Glomerular visceral epithelial cell (primary cell): Measurements from ENCODE around the gene C4orf46.
A peak's percentile ranks its signal among the peaks of the same experiment; 100 is the strongest.
"Not testable (repeated sequence)": the region's sequence is repeated elsewhere in the genome, so short reads cannot be mapped to it uniquely, and the experiment has no call there.

Experiments
- DNase-seq: peaks from one replicate; pipeline ENCODE4 v3.0.0-alpha.2; 2016; ENCODE audit errors: extremely low spot score

The C4orf46 gene

DNA sequence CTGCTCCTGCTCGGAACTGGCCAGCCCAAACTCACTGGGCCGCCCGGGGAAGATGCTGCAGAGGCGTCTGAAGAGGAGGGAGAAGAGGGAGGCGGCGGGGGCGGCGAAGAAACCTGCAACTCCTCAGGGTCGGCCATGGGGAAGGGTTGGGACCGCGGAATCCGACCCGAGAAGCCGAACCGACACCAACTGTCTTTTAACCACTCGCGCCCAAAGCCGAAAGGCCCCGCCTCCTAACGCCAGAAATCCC is at the start of gene C4orf46:
C4orf46 (minus strand) TSS at position 223 of the 250 bp plus-strand sequence; CDS start at position 137, 86 bp downstream.
- DNase-seq, result no peak

- DNase-seq, result no peak
These were observed 44.1 kb upstream of the C4orf46 start for GRCh38 chr4:158715802-158716201.

GRCh38 chr4:158714937-158715336 is 43.2 kb upstream of the C4orf46 start:
- no peak for DNase-seq

DNA sequence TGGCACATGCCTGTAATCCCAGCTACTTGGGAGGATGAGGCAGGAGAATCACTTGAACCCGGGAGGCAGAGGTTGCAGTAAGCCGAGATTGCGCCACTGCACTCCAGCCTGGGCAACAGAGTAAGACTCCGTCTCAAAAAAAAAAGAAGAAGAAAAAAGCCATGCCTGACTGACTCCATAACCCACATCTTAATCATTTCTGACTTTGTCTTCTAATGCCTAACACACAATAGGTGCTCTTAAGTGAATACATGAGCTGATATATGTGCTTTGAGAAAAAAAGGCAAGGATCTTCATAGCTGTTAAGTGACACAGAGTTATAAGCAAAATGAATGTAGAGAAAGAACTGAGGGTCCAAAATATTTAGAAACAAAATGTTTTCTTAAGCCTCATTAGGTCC is 40.9 kb upstream of the C4orf46 start:
- not testable (repeated sequence) for DNase-seq

GRCh38 chr4:158710814-158711213 is 39.1 kb upstream of the C4orf46 start:
- DNase-seq, result peak; percentile 11

DNA sequence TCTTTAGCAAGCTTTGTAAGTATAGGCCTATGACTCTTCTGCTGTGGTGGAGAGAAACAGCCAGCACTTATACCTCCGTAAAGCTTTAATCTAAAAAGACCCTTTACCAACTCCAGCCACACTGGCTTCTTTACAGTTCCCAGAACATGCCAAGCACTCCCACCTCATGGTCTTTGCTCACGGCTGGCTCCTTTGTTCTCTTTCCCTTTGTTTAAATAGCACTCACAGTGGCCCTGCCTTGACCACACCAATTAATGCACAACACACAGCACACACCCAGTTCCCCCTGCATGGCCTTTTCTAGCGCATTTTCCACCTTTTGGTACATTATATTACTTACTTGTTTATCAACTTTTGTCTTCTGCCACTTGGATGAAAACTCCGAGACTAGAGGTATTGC is 32.6 kb upstream of the C4orf46 start:
- no peak for DNase-seq

DNA sequence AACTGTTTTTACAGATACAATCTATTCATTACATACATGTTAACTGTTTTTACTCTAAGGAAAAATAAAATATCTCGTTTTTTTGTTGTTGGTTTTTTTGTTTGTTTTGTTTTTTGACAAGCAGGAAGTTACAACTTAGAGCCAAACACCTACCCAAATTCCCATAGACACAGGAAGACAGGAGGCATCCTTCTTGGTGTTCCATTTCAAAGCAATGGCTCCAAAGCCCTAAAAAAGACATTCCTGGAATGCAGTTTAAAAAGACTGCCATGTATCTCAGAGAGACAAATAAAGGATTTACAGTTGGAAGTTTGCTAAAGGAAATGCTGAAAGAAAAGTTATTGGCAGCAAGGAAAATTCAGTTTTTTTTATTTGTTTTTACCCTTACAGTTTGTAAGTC is 17.1 kb upstream of the C4orf46 start:
- no peak for DNase-seq

- no peak for DNase-seq
These were observed 10.4 kb upstream of the C4orf46 start for GRCh38 chr4:158682066-158682465.

GRCh38 chr4:158681629-158682028 is 9.9 kb upstream of the C4orf46 start:
- no peak for DNase-seq

DNA sequence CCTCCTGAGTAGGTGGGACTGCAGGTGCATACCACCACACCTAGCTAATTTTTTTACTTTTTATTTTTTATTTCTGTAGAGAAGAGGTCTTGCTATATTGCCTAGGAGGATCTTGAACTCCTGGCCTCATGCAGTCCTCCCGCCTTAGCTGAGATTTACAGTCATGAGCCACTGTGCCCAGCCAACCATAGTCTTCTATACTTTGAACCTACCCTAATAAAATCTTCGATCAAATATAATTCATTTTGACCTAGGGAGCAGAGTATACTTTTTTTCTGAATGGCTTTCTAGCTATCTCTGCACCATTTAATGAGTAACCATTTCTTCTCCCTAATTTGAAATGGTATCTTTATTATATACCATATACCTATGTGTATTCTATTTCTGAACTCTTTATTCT is 7.1 kb upstream of the C4orf46 start:
- no peak for DNase-seq

GRCh38 chr4:158676076-158676475 is 4.4 kb upstream of the C4orf46 start:
- no peak for DNase-seq

GRCh38 chr4:158673633-158674032 is 1.9 kb upstream of the C4orf46 start:
- no peak for DNase-seq

GRCh38 chr4:158671915-158672806 is 474 bp upstream of the C4orf46 start, which contains the start of gene ETFDH:
Gene ETFDH, plus strand, starts transcription at chr4:158672296. Its CDS starts 161 bp downstream, at chr4:158672457.
- peak; percentile 100 for DNase-seq

DNA sequence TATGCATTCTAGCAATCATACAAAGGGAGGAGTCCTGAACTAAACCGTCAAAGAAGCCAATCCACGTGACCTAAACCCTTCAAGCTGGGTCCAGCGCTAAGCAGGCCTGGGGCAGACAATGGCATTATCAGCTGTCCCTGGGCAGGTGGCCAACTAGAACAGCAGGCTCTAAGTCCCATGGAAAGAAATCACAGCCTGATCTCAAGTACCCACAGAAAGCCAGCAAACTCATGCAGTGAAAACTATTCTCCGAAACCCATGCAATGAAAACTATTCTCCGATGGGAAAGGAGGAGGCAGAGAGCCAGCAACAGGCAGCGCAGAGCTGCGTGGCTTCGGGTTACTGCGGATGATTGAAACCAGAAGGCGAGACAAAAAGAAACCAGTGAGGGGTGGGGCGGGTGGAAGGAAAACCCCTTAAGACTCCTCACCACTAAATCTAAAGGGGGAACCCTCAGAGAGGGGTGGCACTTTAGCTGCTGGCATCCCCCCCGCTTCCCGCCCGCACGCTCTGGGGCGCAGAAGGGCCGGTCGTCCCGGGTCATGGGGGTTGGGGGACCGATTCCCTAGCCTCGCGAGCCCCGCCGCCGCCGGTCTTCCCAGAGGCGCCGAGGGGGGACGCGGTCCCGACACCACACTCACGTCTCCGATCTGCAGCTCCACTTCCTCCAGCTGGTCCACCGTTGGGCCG is 567 bp downstream of the C4orf46 start:
- DNase-seq, result peak; percentile 73

DNA sequence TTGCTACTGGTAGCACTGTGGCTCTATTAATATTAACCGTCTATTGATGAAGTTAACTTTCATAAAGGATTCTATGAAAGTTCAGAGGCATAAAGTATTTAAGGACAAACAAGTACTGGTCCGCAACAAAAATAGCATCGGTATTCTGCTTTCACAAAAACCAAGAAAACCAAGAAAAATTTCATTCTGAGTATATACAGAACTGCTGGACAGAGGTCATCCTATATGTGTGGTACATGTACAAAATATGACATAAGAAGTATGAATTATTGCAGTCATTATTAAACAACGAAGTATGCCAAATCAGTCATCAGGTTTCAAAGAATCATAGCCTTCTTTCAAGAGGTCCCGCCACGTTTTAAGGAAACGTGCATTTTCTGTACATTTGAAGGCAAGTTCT is 2.4 kb downstream of the C4orf46 start:
- no peak for DNase-seq

- DNase-seq, result peak; percentile 47
These were observed 4.0 kb downstream of the C4orf46 start for GRCh38 chr4:158667651-158668198.

DNA sequence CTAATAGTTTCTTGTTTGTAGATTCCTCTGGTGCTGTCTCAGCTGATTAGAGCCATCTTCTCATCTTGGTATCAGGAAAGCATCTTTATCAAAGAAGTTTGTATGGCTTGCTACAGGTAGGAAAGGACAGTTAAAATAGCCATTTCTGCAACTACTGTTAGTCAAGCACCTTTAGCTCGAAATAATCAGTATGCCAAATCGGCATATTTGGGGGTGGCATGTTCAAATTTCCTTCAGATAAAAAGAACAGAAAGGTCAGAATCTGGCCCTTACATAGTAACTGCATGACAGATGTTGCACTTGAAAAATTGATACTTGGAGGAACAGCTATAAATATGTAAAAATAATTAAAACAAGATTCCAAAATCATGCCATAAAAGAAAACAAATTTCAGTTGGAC is 4.8 kb downstream of the C4orf46 start:
- no peak for DNase-seq

- DNase-seq, result no peak
These were observed 6.9 kb downstream of the C4orf46 start for GRCh38 chr4:158664806-158665205.

GRCh38 chr4:158663707-158664625 is 7.7 kb downstream of the C4orf46 start:
- DNase-seq, result not testable (repeated sequence)

DNA sequence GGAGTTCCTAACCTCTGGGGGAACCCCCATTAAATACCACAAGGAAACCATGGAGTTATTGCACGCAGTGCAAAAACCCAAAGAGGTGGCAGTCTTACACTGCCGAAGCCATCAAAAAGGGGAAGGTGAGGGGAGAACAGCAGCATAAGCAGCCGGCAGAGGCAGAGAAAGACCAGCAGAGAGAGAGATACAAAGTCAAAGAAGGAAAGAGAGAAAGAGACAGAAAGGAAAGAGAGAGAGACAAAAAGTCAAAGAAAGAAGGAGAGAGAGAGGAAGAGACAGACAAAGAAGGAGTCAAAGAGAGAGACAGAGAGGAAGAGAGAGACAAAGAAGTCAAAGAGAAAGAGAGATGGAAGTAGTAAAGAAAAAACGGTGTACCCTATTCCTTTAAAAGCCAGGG is 8.4 kb downstream of the C4orf46 start:
- not testable (repeated sequence) for DNase-seq

GRCh38 chr4:158657291-158657690 is 14.4 kb downstream of the C4orf46 start:
- no peak for DNase-seq

GRCh38 chr4:158656439-158656838 is 15.2 kb downstream of the C4orf46 start:
- DNase-seq, result no peak
